ENCODE results near the gene FBXW11. TPM values are rescaled to one million over a fixed set of nuclear protein-coding genes. Genes with fewer than 3 reads are reported as not detected.

The FBXW11 gene
- total RNA-seq, 4 donors from 2014 or later = 35.9 to 111 (median 63.7) TPM

GRCh38 chr5:171830686-171831085 lies 175.8 kb downstream of the FBXW11 start:
- TF ChIP-seq POLR2A (IDR thresholded peaks at IDR 0.05) (no peak), CTCF (IDR thresholded peaks at IDR 0.05) (no peak)
- Histone ChIP-seq H3K4me1 (no peaks in the 10 kb centered on the region), H3K36me3 (no peaks in the 10 kb centered on the region), H3K27me3 (no peaks in the 10 kb centered on the region), H3K27ac (no peak overlapping the region), H3K9me3 (no peaks in the 10 kb centered on the region), H3K4me3 (no peak overlapping the region)
- intact Hi-C loops (cut with DNase I; ENCODE audit: low total_unique reads) = no loop called here
- no peak for DNase-seq

- TF ChIP-seq POLR2A (IDR thresholded peaks at IDR 0.05) (no peak), CTCF (IDR thresholded peaks at IDR 0.05) (no peak)
- H3K4me1 ChIP-seq = no peaks in the 10 kb centered on the region
- intact Hi-C loops (cut with DNase I; ENCODE audit: low total_unique reads) = no loop called here
- H3K4me3 ChIP-seq = no peak overlapping the region
- no peaks in the 10 kb centered on the region for H3K36me3 ChIP-seq
- H3K27ac ChIP-seq = no peak overlapping the region
- no peaks in the 10 kb centered on the region for H3K9me3 ChIP-seq
- H3K27me3 ChIP-seq = no peaks in the 10 kb centered on the region
- DNase-seq = no peak
These were observed 179.3 kb downstream of the FBXW11 start for GRCh38 chr5:171827162-171827561.

GRCh38 chr5:171826132-171826531 lies 180.3 kb downstream of the FBXW11 start:
- Histone ChIP-seq H3K9me3 (no peaks in the 10 kb centered on the region), H3K27ac (no peak overlapping the region), H3K4me1 (no peaks in the 10 kb centered on the region), H3K36me3 (no peaks in the 10 kb centered on the region), H3K27me3 (no peaks in the 10 kb centered on the region), H3K4me3 (no peak overlapping the region)
- no peak for TF ChIP-seq POLR2A (IDR thresholded peaks at IDR 0.05)
- no peak for TF ChIP-seq CTCF (IDR thresholded peaks at IDR 0.05)
- intact Hi-C loops (cut with DNase I; ENCODE audit: low total_unique reads) = no loop called here
- DNase-seq = no peak

GRCh38 chr5:171825051-171825450 lies 181.4 kb downstream of the FBXW11 start:
- no peak overlapping the region for H3K4me3 ChIP-seq
- no peak overlapping the region for H3K27ac ChIP-seq
- intact Hi-C loops (cut with DNase I; ENCODE audit: low total_unique reads) = no loop called here
- no peaks in the 10 kb centered on the region for H3K9me3 ChIP-seq
- TF ChIP-seq CTCF (IDR thresholded peaks at IDR 0.05) = no peak
- no peak for TF ChIP-seq POLR2A (IDR thresholded peaks at IDR 0.05)
- H3K27me3 ChIP-seq = no peaks in the 10 kb centered on the region
- H3K36me3 ChIP-seq = no peaks in the 10 kb centered on the region
- DNase-seq = no peak
- no peaks in the 10 kb centered on the region for H3K4me1 ChIP-seq

- Histone ChIP-seq H3K27ac (no peak overlapping the region), H3K27me3 (no peaks in the 10 kb centered on the region), H3K9me3 (no peaks in the 10 kb centered on the region), H3K4me3 (no peak overlapping the region), H3K4me1 (no peaks in the 10 kb centered on the region), H3K36me3 (no peaks in the 10 kb centered on the region)
- intact Hi-C loops (cut with DNase I; ENCODE audit: low total_unique reads) = no loop called here
- no peak for TF ChIP-seq CTCF (IDR thresholded peaks at IDR 0.05)
- no peak for TF ChIP-seq POLR2A (IDR thresholded peaks at IDR 0.05)
- DNase-seq = no peak
These were observed 183.2 kb downstream of the FBXW11 start for GRCh38 chr5:171823269-171823668.
